Measurements from ENCODE around the gene COL6A6.
A peak's percentile ranks its signal among the peaks of the same experiment; 100 is the strongest.

COL6A6 gene

DNA sequence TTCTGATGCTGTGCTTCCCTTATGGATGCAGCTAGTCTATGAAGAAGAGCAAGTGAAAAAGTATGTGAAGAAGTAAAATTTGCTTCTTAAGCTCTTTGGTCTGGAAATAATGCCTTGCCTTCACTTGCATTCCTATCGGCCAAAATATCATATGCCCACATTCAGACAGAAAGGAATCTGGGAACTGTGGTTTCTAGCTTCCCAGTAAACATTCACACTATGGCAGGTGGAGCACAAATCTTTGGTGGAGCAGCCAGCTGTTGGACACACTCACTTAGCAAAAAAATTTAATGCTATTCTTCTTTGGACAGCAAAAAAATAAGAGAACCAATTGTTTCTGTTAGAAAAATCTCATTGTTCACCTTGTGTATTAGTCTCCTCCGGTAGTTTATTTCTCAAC lies 12.3 kb upstream of the COL6A6 start:
- H3K4me3 ChIP-seq (ENCODE audit: insufficient read depth, low read depth, low read length) = no peak overlapping the region
- no peaks in the 10 kb centered on the region for H3K27me3 ChIP-seq (ENCODE audit: control insufficient read depth, insufficient read depth, low read length, poor library complexity, severe bottlenecking)
- no peaks in the 10 kb centered on the region for H3K36me3 ChIP-seq (ENCODE audit: control insufficient read depth, insufficient read depth, low read length)
- H3K9me3 ChIP-seq (ENCODE audit: control insufficient read depth, low read length) = no peaks in the 10 kb centered on the region
- H3K27ac ChIP-seq (ENCODE audit: insufficient read depth, low read depth, low read length, poor library complexity, severe bottlenecking) = no peak overlapping the region
- WGBS, 2 experiments = 92 to 95% methylated on average over 1 to 2 of the region's 2 CpGs
- no peaks in the 10 kb centered on the region for H3K4me1 ChIP-seq (ENCODE audit: control insufficient read depth, insufficient read depth, low read length)

DNA sequence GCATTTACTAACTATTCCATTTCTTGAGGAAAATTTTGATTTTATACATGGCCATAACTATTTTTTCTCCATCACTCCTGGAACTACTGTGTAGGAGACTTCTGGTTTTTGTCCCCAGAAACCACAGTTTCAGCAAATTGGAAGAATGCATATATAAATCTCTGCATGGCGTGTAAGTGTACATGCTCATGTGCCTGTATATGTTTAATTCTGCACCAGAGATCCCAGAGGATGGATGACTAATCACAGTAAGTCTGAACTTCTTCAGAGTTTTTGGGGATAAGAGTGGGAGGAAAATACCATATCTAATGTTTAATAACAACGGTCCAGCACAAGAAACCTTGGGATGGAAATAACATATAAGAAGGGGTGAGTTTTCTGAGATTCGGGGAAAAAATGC lies 10.9 kb upstream of the COL6A6 start:
- Histone ChIP-seq H3K9me3 (ENCODE audit: control insufficient read depth, low read length) (no peaks in the 10 kb centered on the region), H3K27me3 (ENCODE audit: control insufficient read depth, insufficient read depth, low read length, poor library complexity, severe bottlenecking) (no peaks in the 10 kb centered on the region), H3K36me3 (ENCODE audit: control insufficient read depth, insufficient read depth, low read length) (no peaks in the 10 kb centered on the region), H3K4me1 (ENCODE audit: control insufficient read depth, insufficient read depth, low read length) (no peaks in the 10 kb centered on the region), H3K27ac (ENCODE audit: insufficient read depth, low read depth, low read length, poor library complexity, severe bottlenecking) (no peak overlapping the region), H3K4me3 (ENCODE audit: insufficient read depth, low read depth, low read length) (no peak overlapping the region)
- WGBS, 2 experiments = 95 to 100% methylated on average over 1 to 3 of the region's 3 CpGs

DNA sequence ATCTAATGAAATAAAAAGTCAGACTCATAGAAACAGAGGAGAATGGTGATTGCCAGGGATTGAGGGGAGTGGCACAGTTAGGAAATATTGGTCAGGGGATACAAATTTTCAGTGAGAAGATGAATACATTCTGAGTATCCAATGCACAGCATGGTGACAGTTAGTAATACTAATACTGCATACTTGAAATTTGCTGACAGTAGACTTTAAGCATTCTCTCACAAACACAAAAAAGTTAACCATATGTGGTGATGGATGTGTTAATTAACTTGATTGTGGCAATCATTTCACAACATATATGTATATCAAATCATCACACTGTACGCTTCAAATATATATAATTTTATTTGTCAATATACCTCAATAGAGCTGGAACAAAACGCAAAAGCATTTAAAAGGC lies 9.2 kb upstream of the COL6A6 start:
- WGBS, 2 experiments = 100% methylated on average over 1 of the region's 2 CpGs
- no peaks in the 10 kb centered on the region for H3K27me3 ChIP-seq (ENCODE audit: control insufficient read depth, insufficient read depth, low read length, poor library complexity, severe bottlenecking)
- H3K36me3 ChIP-seq (ENCODE audit: control insufficient read depth, insufficient read depth, low read length) = no peaks in the 10 kb centered on the region
- H3K4me3 ChIP-seq (ENCODE audit: insufficient read depth, low read depth, low read length) = no peak overlapping the region
- no peaks in the 10 kb centered on the region for H3K9me3 ChIP-seq (ENCODE audit: control insufficient read depth, low read length)
- H3K27ac ChIP-seq (ENCODE audit: insufficient read depth, low read depth, low read length, poor library complexity, severe bottlenecking) = no peak overlapping the region
- no peaks in the 10 kb centered on the region for H3K4me1 ChIP-seq (ENCODE audit: control insufficient read depth, insufficient read depth, low read length)

DNA sequence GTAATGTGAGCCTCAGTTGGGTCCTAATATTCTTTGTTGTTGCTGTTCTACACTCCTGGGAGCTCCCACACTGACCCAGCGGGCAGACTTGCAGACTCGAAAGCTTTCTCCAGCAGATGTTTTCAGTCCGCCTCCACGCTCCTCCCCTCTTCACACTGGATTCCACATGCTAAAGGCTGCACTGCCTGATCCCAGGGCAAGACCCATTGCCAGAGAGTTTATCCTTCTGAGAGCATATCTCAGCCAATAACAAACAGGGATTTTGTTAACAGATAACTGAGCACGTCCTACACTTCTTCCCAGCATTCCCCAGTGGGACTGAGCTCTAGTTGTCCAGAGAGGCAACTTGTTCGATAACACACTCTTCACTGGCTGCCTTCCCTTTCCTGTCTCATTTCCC lies 8.0 kb upstream of the COL6A6 start:
- 66 to 72% methylated on average over 6 of the region's 6 CpGs for WGBS, 2 experiments

DNA sequence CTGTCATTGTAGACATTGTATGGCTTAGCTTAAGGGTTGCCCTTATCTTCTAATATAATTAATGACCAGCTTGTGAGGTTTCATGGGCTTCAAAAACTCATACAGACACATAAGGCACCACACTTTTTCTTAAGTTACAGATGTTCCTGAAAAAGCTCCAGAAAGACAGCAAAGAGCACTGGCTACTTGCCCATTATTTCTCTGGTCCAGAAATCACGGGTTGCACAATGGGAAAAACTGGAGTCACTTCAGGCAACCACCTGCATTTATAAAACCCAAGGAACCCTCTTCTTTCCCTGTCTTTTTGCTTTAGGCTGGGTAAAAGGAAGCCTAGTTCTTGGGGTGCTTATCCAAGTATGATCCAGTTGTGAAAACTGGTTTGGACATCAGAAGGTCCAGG lies 2.3 kb upstream of the COL6A6 start:
- Histone ChIP-seq H3K27ac (ENCODE audit: insufficient read depth, low read depth, low read length, poor library complexity, severe bottlenecking) (no peak overlapping the region), H3K27me3 (ENCODE audit: control insufficient read depth, insufficient read depth, low read length, poor library complexity, severe bottlenecking) (peaks cover 29% of the 10 kb centered on the region), H3K4me3 (ENCODE audit: insufficient read depth, low read depth, low read length) (no peak overlapping the region), H3K9me3 (ENCODE audit: control insufficient read depth, low read length) (no peaks in the 10 kb centered on the region), H3K36me3 (ENCODE audit: control insufficient read depth, insufficient read depth, low read length) (no peaks in the 10 kb centered on the region), H3K4me1 (ENCODE audit: control insufficient read depth, insufficient read depth, low read length) (no peaks in the 10 kb centered on the region)
- WGBS, 2 experiments = 95 to 100% methylated on average over 1 of the region's 1 CpG

More for the DNA sequence above, 8.0 kb upstream of the COL6A6 start:
- Histone ChIP-seq H3K27me3 (ENCODE audit: control insufficient read depth, insufficient read depth, low read length, poor library complexity, severe bottlenecking) (no peaks in the 10 kb centered on the region), H3K9me3 (ENCODE audit: control insufficient read depth, low read length) (no peaks in the 10 kb centered on the region), H3K4me3 (ENCODE audit: insufficient read depth, low read depth, low read length) (no peak overlapping the region), H3K4me1 (ENCODE audit: control insufficient read depth, insufficient read depth, low read length) (no peaks in the 10 kb centered on the region), H3K27ac (ENCODE audit: insufficient read depth, low read depth, low read length, poor library complexity, severe bottlenecking) (no peak overlapping the region), H3K36me3 (ENCODE audit: control insufficient read depth, insufficient read depth, low read length) (no peaks in the 10 kb centered on the region)

DNA sequence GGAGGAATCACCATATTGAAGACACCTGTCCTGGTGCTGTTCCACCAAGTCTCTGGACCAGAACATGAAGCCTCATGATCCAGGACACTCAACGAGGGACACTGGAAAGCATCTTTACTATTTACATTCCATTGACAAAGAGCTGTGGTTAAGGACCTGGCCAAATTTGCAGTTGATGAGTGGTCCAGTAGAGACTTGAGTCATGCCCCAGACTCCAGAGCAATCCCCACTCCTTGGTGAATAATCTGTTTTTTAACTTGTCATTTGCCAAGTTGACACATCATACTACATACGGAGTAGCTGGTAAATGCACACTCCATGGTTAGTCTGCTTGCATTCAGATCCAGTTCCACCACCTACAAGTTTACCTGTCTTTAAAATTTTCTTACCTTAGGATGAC lies 1.2 kb upstream of the COL6A6 start:
- Histone ChIP-seq H3K27ac (ENCODE audit: insufficient read depth, low read depth, low read length, poor library complexity, severe bottlenecking) (no peak overlapping the region), H3K27me3 (ENCODE audit: control insufficient read depth, insufficient read depth, low read length, poor library complexity, severe bottlenecking) (peaks cover 29% of the 10 kb centered on the region), H3K4me1 (ENCODE audit: control insufficient read depth, insufficient read depth, low read length) (no peaks in the 10 kb centered on the region), H3K4me3 (ENCODE audit: insufficient read depth, low read depth, low read length) (no peak overlapping the region), H3K36me3 (ENCODE audit: control insufficient read depth, insufficient read depth, low read length) (no peaks in the 10 kb centered on the region), H3K9me3 (ENCODE audit: control insufficient read depth, low read length) (no peaks in the 10 kb centered on the region)
- 94 to 99% methylated on average over 2 of the region's 2 CpGs for WGBS, 2 experiments

DNA sequence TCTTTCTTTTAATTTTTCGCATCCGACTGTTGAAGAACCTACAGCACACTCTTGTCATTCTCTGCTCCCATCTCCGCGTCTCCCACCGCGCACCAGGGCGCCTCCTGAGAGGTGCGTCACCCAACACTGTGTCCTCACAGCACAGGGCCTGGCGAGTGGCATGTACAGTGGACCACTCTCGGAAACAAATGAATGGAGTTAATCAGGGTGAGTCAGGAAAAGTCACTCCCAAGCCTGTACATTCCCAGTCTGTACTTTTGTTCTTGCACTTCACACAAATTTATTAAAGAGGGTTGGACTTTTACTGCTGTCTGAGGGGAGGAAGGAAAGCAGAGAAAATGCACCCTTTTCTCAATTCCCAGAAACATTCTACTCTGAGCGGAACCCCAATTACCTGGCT lies 625 bp downstream of the COL6A6 start:
- WGBS, 2 experiments = 69 to 72% methylated on average over 11 of the region's 11 CpGs
- no peaks in the 10 kb centered on the region for H3K36me3 ChIP-seq (ENCODE audit: control insufficient read depth, insufficient read depth, low read length)
- no peak overlapping the region for H3K27ac ChIP-seq (ENCODE audit: insufficient read depth, low read depth, low read length, poor library complexity, severe bottlenecking)
- peak overlapping the region; percentile 47 for H3K4me3 ChIP-seq (ENCODE audit: insufficient read depth, low read depth, low read length)
- H3K27me3 ChIP-seq (ENCODE audit: control insufficient read depth, insufficient read depth, low read length, poor library complexity, severe bottlenecking) = peaks cover 29% of the 10 kb centered on the region
- H3K4me1 ChIP-seq (ENCODE audit: control insufficient read depth, insufficient read depth, low read length) = no peaks in the 10 kb centered on the region
- no peaks in the 10 kb centered on the region for H3K9me3 ChIP-seq (ENCODE audit: control insufficient read depth, low read length)

DNA sequence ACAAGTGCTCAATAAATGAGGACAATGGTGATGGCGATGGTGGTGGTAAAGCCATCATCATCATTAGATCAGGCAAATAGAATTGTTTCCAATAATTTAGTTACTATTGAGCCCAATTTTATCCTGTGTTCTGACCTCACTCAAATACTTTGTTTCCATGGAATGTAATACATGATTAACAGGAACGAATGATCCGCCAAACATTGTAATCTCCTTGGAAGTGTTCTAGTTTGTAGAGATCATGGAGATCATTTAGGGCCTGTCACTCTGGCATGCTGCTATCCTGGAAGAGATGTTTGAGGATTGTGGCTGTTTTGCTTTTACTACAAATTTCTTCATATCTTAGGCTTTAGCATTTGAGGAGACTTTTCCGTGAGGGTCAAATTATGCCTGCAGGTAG lies 2.8 kb downstream of the COL6A6 start:
- H3K27me3 ChIP-seq (ENCODE audit: control insufficient read depth, insufficient read depth, low read length, poor library complexity, severe bottlenecking) = peaks cover 29% of the 10 kb centered on the region

DNA sequence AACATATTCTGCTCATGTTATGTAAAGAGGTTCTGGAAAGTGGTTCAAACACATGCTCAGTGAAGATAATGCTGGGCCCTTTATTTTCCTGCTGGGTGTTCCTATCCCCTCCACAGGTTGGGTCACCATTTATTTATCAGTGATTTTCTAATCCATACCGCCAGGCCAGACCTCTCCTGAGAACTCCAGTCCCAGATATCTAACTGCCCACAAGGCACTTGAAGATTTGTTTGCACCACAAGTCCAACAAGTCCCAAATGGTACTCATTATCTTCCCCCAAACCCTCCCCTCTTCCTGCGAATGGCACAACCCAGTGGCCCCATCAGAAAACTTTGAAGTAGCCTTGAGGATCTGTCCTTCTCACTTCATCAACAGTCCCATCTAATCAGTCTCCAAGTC lies 5.4 kb downstream of the COL6A6 start:
- 94% methylated on average over 2 of the region's 2 CpGs for WGBS, 2 experiments
- no peak overlapping the region for H3K27ac ChIP-seq (ENCODE audit: insufficient read depth, low read depth, low read length, poor library complexity, severe bottlenecking)
- no peaks in the 10 kb centered on the region for H3K4me1 ChIP-seq (ENCODE audit: control insufficient read depth, insufficient read depth, low read length)
- H3K9me3 ChIP-seq (ENCODE audit: control insufficient read depth, low read length) = no peaks in the 10 kb centered on the region
- H3K4me3 ChIP-seq (ENCODE audit: insufficient read depth, low read depth, low read length) = no peak overlapping the region
- H3K27me3 ChIP-seq (ENCODE audit: control insufficient read depth, insufficient read depth, low read length, poor library complexity, severe bottlenecking) = peaks cover 7% of the 10 kb centered on the region
- no peaks in the 10 kb centered on the region for H3K36me3 ChIP-seq (ENCODE audit: control insufficient read depth, insufficient read depth, low read length)

More for the DNA sequence above, 2.8 kb downstream of the COL6A6 start:
- no peaks in the 10 kb centered on the region for H3K36me3 ChIP-seq (ENCODE audit: control insufficient read depth, insufficient read depth, low read length)
- no peak overlapping the region for H3K4me3 ChIP-seq (ENCODE audit: insufficient read depth, low read depth, low read length)
- no peak overlapping the region for H3K27ac ChIP-seq (ENCODE audit: insufficient read depth, low read depth, low read length, poor library complexity, severe bottlenecking)
- H3K4me1 ChIP-seq (ENCODE audit: control insufficient read depth, insufficient read depth, low read length) = no peaks in the 10 kb centered on the region
- no peaks in the 10 kb centered on the region for H3K9me3 ChIP-seq (ENCODE audit: control insufficient read depth, low read length)
- 90 to 100% methylated on average over 3 to 4 of the region's 4 CpGs for WGBS, 2 experiments

DNA sequence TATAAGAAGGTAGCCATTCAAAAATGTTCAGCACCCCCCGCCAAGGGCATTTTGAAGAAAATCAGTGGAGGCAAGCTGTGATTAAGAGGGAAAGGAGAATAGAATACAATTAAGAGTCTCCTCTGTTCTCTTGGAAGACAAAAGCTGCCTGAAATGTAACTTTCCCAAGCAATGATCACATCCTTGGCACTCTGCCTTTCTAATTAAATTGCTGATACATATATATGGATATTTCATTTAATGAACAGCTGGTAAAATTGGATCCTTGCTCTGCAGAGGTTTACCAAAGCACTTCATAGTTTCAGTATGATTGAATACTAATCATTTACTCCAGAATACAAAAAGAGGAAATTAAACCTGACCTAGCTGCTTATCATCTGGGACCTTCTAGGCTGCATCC lies 10.4 kb downstream of the COL6A6 start:
- Histone ChIP-seq H3K4me1 (ENCODE audit: control insufficient read depth, insufficient read depth, low read length) (no peaks in the 10 kb centered on the region), H3K36me3 (ENCODE audit: control insufficient read depth, insufficient read depth, low read length) (no peaks in the 10 kb centered on the region), H3K27ac (ENCODE audit: insufficient read depth, low read depth, low read length, poor library complexity, severe bottlenecking) (no peak overlapping the region), H3K27me3 (ENCODE audit: control insufficient read depth, insufficient read depth, low read length, poor library complexity, severe bottlenecking) (no peaks in the 10 kb centered on the region), H3K9me3 (ENCODE audit: control insufficient read depth, low read length) (no peaks in the 10 kb centered on the region), H3K4me3 (ENCODE audit: insufficient read depth, low read depth, low read length) (no peak overlapping the region)
- WGBS, 2 experiments = 79 to 83% methylated on average over 1 of the region's 1 CpG

DNA sequence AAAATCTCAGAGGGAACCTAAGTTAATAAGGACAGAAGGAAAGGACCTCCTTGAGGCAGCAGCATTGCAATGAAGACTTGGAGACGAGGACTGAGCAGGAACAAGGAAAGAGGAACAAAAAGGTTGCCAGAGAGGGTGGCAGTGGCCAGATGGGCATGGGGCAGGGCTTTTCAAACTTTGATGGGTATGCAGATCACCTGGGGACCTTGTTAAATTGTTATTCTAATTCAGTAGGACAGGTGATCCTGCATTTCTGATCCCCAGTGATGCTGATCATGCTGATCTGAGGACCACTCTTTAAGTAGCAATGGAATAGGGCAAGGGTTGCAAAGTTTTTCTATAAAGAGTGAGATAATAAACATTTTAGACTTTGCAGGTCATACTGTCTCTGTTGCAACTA lies 11.1 kb downstream of the COL6A6 start:
- Histone ChIP-seq H3K27me3 (ENCODE audit: control insufficient read depth, insufficient read depth, low read length, poor library complexity, severe bottlenecking) (no peaks in the 10 kb centered on the region), H3K9me3 (ENCODE audit: control insufficient read depth, low read length) (no peaks in the 10 kb centered on the region), H3K4me1 (ENCODE audit: control insufficient read depth, insufficient read depth, low read length) (no peaks in the 10 kb centered on the region), H3K4me3 (ENCODE audit: insufficient read depth, low read depth, low read length) (no peak overlapping the region), H3K27ac (ENCODE audit: insufficient read depth, low read depth, low read length, poor library complexity, severe bottlenecking) (no peak overlapping the region), H3K36me3 (ENCODE audit: control insufficient read depth, insufficient read depth, low read length) (no peaks in the 10 kb centered on the region)
- 85 to 90% methylated on average over 1 of the region's 1 CpG for WGBS, 2 experiments

Measured in ectodermal cell (in vitro differentiated cells).